HuH-7 (cell line): ENCODE results near the gene MAFG.
A peak's percentile ranks its signal among the peaks of the same experiment; 100 is the strongest.

ENCODE experiments used
- DNase-seq: peaks from one replicate; pipeline ENCODE4 v3.0.0; 2011; ENCODE audit warnings: low spot score

The MAFG gene

DNA sequence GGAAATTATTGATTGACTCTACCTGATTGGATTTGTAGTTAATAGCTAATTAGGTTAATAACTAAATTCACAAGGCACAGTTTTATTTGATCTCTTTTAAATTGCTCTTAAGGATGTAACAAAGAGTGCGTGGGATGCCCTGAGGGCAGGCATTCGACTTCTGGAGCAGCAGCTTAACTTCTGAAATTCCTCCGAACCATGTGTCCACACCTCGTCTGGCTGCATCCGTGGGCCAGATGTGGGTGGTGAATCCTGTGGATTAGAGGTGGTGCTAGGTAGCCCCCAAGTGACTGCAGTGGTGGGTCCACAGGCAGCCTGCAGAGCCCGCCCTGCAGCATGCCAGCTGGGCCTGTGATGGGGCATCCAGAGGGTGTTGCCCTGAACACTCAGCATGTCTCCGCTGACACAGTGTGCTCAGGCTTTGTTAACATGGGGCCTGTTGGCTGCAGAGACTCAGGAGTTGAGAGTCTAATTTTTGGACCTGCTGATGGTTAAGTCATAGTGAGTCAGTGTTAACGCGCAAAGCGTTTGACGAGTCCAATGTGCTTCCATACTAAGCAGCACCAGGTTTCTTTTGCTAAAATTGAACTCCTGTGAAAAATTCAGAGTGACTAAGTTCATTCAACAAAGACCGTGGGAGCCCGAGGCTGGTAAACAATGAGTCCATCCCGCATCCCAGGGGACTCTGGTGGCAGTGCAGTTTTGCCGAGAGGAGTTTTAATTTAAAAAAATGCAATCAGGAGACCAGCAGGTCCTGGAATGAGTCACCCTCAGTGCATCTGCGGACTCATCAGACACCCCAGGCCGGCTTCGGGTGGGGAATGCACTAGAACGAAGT is 29.3 kb downstream of the MAFG start:
- no peak for DNase-seq

DNA sequence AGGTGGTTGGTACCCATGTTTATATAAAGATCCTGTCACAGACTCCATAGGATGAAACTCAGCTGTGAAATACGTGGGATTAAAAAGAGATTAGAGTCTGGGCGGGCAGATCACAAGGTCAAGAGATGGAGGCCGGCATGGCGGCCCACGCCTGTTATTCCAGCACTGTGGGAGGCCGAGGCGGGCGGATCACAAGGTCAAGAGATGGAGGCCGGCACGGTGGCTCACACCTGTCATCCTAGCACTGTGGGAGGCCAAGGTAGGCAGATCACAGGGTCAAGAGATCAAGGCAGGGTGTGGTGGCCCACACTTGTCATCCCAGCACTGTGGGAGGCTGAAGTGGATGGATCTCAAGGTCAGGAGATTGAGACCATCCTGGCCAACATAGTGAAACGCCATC is 32.1 kb downstream of the MAFG start:
- DNase-seq, result no peak

DNA sequence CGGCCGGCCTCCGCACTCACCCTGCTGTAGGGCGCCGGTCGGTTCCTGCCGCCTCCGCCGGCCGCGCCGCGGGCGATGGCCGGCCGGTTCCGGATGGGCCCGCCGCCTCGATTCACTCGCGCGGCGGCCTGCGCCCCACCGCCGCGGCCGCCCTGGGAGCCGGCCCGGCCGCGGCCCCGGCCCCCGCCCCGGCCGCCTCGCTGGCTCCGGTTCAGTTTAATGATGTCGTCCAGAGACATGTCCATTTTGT is 36.3 kb downstream of the MAFG start:
- DNase-seq, result no peak

DNA sequence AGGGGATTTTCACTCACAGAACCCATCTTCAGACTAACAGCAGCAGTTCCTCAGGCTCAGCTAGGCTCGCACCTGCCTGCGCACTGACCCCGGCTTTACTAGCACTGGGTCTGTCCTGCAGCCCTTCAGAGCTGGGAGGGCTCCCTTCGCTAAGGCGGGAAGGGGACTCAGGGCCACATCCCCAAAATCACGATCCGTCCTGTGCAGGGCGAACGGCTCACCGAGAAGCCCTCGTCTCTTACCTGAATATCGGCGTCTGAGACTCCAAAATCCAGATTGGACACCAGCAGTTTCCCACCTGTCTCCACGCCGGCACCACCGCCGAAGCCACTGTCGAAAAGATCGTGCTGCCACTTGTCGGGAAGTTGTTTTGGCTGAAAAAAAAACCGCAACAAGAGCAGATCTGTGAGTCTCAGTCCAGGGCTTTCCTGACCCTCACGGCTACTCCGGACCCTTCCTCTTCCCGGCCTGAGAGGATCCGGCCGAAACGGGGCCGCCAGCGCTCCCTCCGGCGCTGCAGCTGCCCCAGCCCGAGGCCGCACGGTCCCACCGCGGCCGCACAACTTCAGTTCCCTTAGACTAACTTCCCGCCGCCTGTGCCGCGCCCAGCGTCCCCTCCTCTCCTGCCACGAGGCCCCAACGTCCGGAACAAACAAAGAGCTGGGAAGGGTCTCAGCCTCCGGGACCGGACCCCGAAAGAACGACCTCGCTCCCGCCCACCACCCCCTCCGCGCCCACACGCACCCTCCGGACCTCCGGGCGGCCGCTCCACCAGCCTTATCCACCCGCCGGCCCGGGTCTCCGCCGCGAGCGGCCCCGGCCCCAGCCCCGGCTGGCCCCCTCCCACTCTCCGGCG is 36.9 kb downstream of the MAFG start:
- no peak for DNase-seq

DNA sequence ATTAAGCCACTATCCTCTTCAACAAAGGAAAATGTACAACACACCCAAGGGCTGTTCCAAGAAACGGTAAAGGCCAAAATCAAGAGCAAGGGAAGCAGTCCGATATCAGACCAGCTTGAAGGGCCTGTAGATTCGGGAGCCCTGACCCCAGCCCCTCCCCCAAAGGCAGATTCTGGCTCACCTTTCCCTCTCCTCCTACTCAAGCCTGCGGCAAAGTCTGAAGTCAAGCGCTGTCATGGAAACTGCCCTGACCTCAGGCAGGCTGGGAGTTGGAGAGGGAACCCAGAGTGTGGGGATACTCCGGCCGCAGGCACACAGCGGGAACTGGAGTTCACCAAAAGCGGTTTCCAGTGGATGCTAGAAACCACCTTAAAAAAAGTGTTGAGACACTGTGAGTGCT is 37.9 kb downstream of the MAFG start:
- DNase-seq, result no peak

DNA sequence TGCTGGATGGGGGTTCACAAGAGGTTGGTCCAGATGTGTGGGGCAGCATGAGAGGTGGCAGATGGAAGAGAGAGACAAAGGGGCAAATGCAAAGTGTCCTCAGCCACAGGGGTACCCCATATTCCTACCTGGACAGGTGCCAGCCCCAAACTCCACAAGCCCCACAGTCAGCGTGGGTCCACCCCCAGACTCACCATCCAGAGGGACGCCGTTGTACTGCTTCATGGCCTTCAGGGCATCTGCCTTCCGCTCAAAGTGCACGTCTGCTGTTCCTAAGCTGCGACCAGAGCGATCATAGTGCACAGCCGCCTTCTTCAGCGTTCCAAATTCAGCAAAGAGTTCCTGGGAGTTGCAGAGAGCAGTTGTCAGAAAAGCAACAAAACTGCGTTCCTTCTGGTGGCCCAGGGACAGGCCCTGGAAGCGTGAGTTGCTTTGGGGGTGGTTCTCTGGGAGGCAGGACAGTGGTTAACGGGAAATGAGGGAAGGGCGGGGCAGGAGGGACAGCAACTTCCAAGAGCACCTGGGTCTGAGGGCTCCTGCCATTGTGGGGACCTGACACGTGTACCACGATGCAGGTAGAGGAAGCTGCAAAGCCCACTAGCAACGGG is 38.4 kb downstream of the MAFG start:
- no peak for DNase-seq

DNA sequence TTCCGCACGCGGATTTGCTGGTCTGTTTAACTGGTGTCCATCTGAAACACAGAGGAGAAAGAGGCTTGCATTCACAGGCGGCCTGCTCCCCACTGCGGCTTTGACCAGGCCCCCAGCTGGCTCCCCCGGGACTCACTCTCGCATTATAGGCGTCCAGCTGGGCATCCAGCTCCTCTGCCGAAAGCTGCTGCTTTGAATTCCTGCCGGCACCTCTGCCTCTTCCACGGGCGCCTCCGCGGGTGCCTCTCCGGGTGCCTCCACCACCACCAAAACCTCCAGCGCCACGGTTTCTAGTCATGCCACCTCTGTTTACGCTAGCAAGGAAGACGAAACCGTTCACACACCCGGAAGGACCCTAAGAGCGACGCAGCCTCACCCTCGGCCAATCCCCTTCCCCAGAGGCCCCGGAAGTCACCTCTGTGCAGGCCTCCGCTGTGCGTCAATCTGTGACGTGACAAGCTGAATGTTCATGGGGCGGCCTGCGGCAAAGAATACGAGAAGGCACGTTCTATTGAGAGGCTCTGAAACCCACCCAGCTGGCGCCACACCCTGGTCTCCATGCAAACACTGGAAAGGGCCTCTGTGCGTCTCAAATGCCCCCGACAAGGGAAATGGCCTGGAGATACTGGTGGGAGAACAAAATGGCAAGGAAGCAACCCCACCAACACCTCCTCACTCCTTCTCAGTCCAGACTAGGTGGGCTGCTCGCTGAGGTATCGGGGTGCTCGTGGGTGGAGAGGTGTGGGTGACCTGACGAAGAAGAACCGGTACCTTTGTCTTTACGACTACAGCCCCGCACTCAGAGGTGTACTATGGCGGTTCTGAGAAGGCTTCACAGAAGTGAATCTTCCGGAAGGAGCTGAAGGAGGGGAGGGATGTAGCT is 39.2 kb downstream of the MAFG start:
- DNase-seq, result no peak

DNA sequence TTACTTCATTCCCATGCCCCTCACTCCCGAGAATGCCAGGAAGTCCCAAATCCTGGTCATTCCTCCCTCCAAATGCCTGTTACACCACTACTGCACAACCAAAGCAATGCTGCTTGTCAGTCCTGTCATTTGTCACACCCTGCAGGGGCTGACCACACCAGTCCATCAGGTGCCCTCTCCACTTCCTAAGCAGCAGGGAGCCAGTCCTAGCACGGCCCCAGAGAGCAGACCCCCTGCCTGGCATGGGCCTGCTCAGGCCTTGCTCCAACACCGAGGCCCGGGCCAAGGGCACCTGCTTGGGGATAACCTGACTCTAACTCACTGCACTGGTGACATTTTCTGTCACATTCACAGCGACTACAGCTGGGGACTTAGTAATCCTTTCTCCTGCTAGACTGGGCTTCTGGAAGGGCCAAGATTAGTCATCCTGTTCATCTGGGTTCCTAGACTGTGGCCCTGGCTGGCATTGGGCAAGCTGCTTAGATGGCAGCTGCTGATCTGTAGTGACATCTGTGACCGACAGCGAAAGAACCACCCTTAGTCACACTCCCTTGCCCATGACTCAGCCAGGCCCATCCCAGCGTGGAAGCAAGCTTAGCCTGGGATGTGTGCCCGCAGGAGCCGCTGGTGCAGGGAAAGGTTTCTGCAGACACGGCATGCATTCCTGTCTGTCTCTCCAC is 41.5 kb downstream of the MAFG start:
- no peak for DNase-seq

DNA sequence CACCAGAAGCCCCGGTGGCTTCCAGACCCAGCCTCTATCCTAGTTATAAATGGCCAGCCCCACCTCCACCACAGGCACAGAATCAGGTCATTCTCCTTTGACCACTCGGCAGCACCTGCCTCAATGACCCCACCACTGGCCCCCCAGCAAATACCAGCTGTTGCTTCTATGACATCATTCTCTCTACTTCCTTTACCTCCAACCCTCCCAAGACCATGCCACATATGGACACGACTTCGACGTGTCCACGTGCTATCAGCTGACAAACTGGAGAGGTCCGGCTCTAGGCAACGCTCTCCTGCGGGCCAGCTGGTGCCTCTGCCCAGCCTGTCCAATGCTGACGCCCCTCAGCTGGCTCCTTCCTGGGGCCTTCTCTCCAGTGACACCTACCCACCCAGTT is 42.1 kb downstream of the MAFG start:
- no peak for DNase-seq

DNA sequence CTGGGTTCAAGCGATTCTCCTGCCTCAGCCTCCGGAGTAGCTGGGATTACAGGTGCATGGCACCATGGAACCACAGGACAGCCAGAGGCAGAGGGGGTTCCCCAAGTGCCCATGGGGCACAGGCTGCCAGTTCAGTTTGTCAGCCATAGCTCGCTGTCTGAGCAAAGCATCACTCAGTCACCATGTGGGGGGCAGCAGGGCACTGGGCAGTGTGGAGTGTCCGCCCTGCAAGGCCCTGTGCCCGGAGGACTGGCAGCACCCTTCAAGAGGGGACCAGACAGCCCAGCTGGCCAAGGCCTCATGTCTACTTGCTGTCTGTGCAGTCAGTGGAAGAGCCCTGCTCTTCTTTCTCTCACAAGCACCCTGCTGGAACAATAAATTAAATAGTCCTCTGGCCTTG is 42.6 kb downstream of the MAFG start:
- DNase-seq, result no peak

DNA sequence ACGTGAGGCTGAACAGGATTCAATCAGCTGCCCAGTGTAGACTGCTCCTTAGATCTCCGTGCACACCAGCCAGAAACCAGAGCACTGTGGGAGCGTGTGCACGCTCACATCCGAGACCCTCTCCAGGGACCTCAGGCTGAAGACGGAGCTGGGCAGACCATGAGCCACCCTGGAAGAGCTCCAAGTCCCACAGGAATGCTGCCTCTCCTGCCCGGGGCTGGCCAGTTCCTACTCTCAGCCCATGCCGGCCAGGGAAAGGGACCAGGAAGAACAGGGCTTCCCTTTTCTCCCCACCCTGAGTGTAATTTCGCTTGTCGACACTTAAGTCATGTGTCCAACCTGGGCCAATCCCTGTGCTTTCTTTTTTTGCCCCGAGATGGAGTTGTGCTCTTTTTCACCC is 43.0 kb downstream of the MAFG start:
- no peak for DNase-seq

DNA sequence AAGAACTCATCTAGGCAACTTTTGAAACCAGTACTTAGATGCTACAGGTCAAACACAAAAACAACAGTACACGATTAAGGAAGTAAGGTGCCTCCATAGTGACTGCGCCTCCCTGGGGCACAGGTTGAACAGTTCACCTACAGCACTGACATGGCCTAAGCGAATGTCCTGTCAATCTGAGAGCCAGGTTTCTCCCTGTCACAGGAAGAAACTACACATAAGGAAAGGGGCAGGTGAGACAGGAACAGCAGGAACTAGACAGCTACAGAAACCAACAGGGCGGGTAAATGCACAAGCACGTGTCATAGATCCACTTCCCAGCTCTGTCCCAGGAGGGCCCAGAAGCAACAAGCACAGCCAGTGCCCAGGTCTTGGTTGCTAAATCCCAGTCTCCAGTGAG is 48.4 kb downstream of the MAFG start:
- no peak for DNase-seq

DNA sequence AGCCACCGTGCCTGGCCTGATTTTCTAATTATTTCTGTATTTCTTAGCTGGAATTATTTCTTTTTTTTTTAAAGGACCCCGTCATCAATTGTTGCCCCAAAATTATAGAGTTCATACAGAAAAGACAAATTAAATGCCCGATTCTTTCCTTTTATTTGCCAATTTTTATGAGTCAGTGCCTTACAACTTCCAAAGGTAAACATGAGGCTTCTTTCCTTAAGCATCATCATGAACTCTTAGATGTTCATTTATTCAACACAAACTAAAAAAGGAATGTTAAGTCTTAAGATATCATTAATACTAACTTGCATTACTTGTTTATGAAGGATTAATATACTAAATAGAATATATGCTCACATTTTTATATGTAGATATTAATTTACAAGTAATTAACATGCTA is 49.2 kb downstream of the MAFG start:
- DNase-seq, result no peak

DNA sequence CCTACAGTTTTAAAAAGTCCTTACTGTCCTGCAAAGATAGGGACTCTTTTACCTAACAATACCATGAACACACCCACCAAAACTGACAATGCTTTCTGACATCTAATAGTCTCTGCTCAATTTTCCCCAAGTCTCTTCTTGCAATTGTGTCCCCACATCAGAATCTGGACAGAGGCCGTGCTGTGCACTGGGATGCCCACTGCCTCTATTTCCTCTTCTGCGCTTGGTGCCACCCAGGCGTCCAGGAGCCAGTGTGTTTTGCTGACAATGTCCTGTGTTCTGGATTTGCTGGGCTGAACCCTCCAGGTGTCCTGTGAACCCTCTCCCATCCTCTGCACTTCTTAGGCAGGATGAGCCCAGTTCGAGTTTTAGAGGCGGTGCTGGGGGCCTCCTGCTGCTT is 50.0 kb downstream of the MAFG start:
- DNase-seq, result no peak

DNA sequence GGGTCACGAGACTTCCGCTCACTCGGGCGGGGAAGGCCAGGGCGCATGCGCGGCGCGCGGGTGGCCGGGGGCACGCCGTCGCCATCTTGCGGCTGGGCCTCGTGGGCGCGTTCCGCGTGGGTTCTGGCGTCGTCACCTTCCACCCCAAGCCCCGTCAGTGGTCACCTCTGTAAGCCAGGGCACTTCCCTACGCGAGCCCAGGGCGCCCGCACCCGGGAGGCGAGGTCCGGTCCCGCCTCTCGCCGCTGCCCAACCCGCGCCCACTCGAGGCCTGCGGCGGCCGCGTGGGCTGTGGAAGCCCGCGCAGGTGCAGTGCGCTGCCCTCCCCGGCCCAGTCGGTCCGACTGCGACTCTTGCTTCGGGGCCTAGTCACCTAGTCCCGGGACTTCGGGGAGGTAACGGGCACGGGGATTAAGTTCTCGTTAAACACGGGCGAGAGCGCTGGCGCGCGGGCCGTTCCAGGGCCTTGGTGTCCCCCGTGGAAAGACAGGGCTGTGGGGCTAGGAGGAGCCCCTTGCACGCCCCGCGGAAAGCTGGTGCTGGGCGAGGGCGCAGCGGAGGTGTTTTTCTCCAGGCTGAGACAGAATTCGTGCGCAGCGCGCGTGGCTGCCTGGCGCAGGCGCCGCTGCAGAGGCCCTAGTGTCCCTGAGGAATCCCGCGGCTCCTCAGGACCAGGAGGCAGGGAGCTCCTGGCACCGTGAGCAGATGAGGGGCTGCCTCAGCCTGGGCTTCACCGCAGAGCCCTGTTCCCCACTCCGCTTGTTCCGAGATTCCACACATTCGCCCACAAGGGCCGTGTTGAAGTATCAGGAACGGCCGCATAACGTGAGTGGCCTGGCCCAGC is 55.9 kb downstream of the MAFG start:
- DNase-seq, result peak; percentile 98

DNA sequence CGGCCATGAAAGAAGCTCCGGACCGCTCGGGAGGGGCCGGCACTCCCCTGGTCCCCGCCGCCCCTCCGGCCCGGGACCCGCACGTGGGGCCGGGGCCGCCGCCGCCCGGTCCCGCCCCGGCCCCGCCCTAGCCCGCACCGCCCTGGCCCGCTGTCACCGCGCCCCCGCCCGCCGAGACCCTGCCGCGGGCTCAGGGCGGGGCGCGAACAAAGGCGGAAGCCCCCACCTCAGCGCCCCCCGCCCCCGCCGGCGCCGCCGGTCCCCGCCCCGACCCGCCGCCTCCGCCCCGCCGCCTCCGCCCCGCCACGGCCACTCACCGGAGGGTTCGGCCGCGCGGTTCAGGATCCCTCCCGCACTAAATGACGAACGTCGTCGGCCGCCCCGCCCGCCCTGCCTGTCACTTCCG is 56.6 kb downstream of the MAFG start, which contains the start of gene ARHGDIA:
Gene ARHGDIA, minus strand, starts transcription at position 357 of the 406 bp plus-strand sequence. CDS start 1,407 bp downstream, outside the sequence.
- no peak for DNase-seq

DNA sequence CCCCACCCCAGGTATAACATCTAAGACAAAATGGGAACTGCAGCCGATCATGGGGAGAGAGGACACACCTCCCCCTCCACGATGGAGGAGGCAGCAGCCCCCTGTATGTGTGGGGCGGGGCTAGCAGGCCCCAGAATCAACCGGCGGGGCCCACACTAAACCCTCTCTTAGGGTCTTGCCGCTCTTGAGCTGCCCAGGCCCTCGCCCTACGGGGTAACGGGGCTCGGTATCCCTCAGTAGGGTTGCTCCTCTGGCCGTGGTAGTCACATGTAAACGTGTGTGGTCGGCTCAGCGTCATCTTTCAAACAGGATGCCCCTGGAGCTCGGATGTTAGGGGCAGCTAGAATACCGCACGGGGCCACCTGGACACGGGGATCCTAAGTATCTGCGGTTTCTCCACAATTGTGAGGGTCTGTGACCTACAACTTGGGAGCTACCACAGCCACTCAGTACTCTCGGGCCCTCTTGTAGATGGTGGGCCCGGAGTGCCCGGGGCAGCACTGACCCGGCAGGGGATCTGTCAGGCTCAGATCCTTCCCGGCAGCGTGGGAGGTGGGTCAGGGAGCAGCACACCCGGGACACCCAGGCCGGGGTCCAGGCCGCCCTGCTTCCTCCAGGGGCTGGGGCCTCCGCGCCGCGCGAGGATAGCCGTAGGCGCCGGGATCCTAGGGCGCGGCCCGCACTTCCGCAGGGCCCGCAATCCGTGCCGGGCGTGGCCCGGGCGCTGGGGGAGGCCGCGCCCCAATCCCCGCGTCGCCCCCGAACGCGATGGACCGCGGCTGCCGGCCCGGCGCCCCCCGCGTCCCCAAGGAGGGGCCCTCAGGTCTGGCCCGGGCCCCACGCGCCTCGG is 57.2 kb downstream of the MAFG start:
- no peak for DNase-seq

DNA sequence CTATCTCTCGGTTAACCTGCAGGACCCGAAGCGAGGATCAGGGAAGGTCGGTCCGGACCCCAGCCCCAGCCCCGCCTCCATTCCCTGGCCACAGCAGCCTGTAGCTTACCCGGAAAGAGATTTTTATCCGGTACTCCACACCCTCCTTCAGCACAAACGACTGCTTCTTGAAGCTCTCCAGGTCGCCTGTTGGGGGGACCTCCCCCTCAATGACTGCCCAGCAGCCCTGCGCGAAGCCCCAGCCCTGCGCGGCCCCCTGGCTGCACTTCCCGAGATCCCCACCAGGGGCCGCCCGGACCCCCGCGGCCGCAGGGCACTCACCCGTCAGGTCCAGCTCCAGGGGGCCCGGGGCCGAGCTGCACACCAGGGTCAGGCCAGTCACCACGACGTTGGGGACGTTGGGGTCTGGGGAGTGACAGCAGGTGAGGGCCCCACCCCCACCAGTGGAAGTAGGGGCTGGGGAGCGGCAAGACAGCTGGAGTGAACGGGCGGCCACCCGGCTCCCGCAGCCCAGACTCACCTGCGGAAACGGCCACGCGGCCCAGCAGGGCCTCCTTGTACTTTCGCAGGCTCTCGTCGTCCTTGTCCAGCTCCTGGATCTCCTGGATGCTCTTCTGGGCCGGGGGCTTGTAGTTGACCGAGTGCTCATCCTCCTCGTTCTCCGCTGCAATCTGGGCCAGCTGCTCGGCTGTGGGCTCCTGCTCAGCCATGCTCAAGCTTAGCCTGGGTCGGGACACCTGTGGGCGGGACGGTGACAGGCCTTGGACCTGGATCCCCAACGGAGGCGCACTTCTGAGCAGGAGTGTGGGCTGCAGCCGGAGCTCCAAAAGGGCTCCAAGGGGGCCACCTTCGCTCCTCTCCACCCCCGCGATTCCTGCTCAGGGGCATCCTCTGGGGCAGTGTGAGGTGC is 58.1 kb downstream of the MAFG start:
- peak; percentile 73 for DNase-seq
